ENCODE results near the gene ALPK3. TPM values are rescaled to one million over a fixed set of nuclear protein-coding genes. Genes with fewer than 3 reads are reported as not detected.

The ALPK3 gene
- total RNA-seq, 1 experiment from 2014 or later, result 16.5 TPM

- H3K27ac Mint-ChIP-seq, result no peak overlapping the region
- no peak for ATAC-seq
- CTCF ChIA-PET, result interaction anchor here (1.1 kb wide), 1 partner anchor 15 kb away, joined by 4 read pairs; no protein-coding TSS in a partner anchor
- POLR2A ChIA-PET, result no interaction called here
- no peaks in the 10 kb centered on the region; the same call in 1 of the 2 replicates for H3K27me3 Mint-ChIP-seq (ENCODE audit: low read depth)
- H3K4me1 Mint-ChIP-seq, result peaks cover 4% of the 10 kb centered on the region
- H3K36me3 Mint-ChIP-seq, result no peaks in the 10 kb centered on the region
- H3K9me3 Mint-ChIP-seq, result no peaks in the 10 kb centered on the region
- no peak overlapping the region for H3K4me3 Mint-ChIP-seq
- no peak for TF ChIP-seq ESRRA (CRISPR knock-in tag; IDR thresholded peaks at IDR 0.05; ENCODE audit: borderline replicate concordance)
- TF ChIP-seq CTCF (IDR thresholded peaks at IDR 0.05), result no peak
- TF ChIP-seq ZBTB43 (CRISPR knock-in tag; IDR thresholded peaks at IDR 0.05), result no peak
- no peak for TF ChIP-seq JAZF1 (CRISPR knock-in tag; IDR thresholded peaks at IDR 0.05)
- no peak for TF ChIP-seq USF1 (CRISPR knock-in tag; IDR thresholded peaks at IDR 0.05)
- DNase-seq (ENCODE audit: low spot score), result no peak
Measured at GRCh38 chr15:84893607-84894006, 76.5 kb downstream of the ALPK3 start.

- ATAC-seq (peak; percentile 88), DNase-seq (ENCODE audit: low spot score) (no peak)
- H3K4me3 Mint-ChIP-seq, result no peak overlapping the region
- no peaks in the 10 kb centered on the region for H3K36me3 Mint-ChIP-seq
- no peak overlapping the region for H3K27ac Mint-ChIP-seq
- H3K27me3 Mint-ChIP-seq (ENCODE audit: low read depth), result no peaks in the 10 kb centered on the region; the same call in 1 of the 2 replicates
- POLR2A ChIA-PET, result no interaction called here
- no peak for TF ChIP-seq ZMAT4 (CRISPR knock-in tag; IDR thresholded peaks at IDR 0.05)
- TF ChIP-seq KAT7 (CRISPR knock-in tag; IDR thresholded peaks at IDR 0.05; ENCODE audit: borderline replicate concordance), result no peak
- TF ChIP-seq NR1H2 (CRISPR knock-in tag; IDR thresholded peaks at IDR 0.05), result no peak
- TF ChIP-seq ZNF219 (CRISPR knock-in tag; IDR thresholded peaks at IDR 0.05; ENCODE audit: borderline replicate concordance), result no peak
- TF ChIP-seq FOXP4 (CRISPR knock-in tag; IDR thresholded peaks at IDR 0.05), result no peak
- no peak for TF ChIP-seq ERG (CRISPR knock-in tag; IDR thresholded peaks at IDR 0.05)
- no peak for TF ChIP-seq STAT6 (CRISPR knock-in tag; conservative IDR thresholded peaks at IDR 0.05; ENCODE audit: low read depth)
- TF ChIP-seq HMGA2 (CRISPR knock-in tag; IDR thresholded peaks at IDR 0.05), result no peak
- no peak for TF ChIP-seq SMAD4 (CRISPR knock-in tag; IDR thresholded peaks at IDR 0.05)
- no peak for TF ChIP-seq TEAD1 (CRISPR knock-in tag; IDR thresholded peaks at IDR 0.05)
- no peak for TF ChIP-seq ZNF263 (CRISPR knock-in tag; IDR thresholded peaks at IDR 0.05; ENCODE audit: low read depth)
- no peak for TF ChIP-seq CDX4 (CRISPR knock-in tag; IDR thresholded peaks at IDR 0.05; ENCODE audit: borderline replicate concordance)
- TF ChIP-seq NR3C1 (CRISPR knock-in tag; conservative IDR thresholded peaks at IDR 0.05; ENCODE audit: low read depth), result no peak
- H3K9me3 Mint-ChIP-seq, result no peaks in the 10 kb centered on the region
- peaks cover under 1% of the 10 kb centered on the region for H3K4me1 Mint-ChIP-seq
- CTCF ChIA-PET, result interaction anchor here (1.0 to 1.2 kb wide), 2 partner anchors 16 to 307 kb away, joined by 4 to 5 read pairs; no protein-coding TSS in a partner anchor
Measured at GRCh38 chr15:84894736-84895425, 77.7 kb downstream of the ALPK3 start.
